A673 (cell line): Measurements from ENCODE around the gene TBC1D16.

Source experiments
- CTCF ChIP-seq: fragments of 300-800, 200-600 bp; sonication (generic); conservative IDR thresholded peaks from 2 replicates; pipeline ENCODE4 v1.5.1; 2017; ENCODE audit warnings: low read depth, mild to moderate bottlenecking, antibody characterized with exemption, low read length, moderate library complexity, mixed read lengths
- EZH2 ChIP-seq: fragments of 200-600 bp; sonication (generic); IDR thresholded peaks from 2 replicates; pipeline ENCODE4 v1.6.1; 2017; ENCODE audit warnings: borderline replicate concordance, low read depth, mild to moderate bottlenecking, mixed read lengths, antibody characterized with exemption, low read length; ENCODE audit not compliant: poor library complexity, severe bottlenecking

- TF ChIP-seq CTCF (no peak), EZH2 (no peak)
Observed at GRCh38 chr17:79891113-79891730, 144.4 kb downstream of the TBC1D16 start.
